Activated CD8-positive, alpha-beta memory T cell treated with anti-CD3 and anti-CD28 coated beads, Interleukin-2, amount 50 U/mL, for 48 hours (primary cell): ENCODE measurements around the gene HLA-DMA.

Source experiments
- DNase-seq: peaks from one replicate; pipeline ENCODE4 v3.0.0-alpha.2; 2020

HLA-DMA gene

DNA sequence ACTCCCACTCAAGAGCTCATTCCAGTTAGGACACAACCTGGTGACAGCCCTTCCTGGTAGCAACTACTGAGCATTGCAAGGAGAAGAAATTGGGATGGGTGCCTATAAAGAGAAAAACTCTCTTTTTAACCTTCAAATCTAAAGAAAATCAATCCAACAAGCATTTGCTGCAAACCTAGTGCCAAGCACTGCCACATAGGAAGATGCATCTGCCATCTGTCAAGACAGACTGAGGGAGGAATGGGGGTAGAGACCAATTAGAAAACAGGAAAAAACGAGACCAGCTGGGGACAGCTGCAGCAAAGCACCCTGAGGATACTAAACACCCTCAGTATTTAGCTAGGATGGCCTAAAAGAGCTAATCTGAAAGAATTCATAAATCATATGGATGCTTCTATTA is 39.9 kb downstream of the HLA-DMA start:
- DNase-seq, result no peak

DNA sequence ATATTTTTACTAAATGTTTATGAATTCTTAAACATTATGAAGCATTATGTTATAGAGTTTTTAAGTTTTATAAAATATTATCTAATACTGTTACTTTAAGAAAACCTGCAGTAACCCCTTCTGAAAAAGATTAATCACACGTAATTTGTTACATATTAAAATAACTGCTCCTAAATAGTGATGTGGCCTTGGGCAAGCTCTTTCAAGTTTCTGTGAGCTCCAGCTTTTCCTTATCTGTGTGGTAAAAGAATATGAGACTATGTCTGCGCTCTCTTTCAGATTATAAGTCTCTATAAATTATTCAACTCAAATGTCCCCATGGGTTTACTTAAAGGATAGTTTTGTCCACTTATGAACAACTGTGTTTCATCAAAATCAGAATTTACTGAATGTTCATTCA is 44.0 kb downstream of the HLA-DMA start:
- DNase-seq, result no peak

DNA sequence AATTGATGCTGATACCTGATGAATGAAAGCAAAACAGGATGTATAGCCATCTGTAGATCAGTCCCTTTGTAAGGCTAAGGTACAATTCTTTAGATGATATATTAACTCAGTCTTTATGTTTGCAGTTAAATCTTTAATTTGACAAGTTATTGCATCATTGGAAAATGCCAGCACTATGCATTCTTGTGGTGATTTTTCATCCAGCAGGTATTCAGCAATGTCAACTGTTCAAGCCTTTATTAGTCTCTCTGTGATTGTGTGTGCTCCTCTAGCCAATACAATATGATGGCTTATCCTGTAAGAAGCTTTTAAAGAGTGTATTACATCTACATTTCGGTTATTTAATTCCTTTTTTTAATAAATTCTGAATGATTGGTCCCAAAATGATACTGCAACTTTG is 46.4 kb downstream of the HLA-DMA start:
- DNase-seq, result no peak

DNA sequence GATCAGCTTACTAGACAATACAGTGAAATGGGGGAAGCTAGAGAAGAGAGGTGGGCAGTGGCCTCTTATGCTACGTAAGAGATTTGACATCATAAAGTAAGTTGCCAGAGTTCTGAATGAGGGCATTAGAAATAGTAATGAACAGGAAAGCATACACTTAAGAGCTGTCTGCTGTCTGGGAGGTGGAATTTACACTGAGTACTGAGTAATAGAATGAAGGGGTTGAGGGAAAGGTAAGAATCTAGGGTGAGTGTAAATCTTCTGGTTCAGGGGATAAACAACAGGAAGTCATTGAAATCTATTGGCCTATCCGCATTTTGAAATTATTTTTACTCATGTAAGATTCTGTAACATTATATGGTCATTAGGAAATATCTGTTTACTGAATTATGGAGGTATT is 47.8 kb downstream of the HLA-DMA start:
- DNase-seq, result no peak

DNA sequence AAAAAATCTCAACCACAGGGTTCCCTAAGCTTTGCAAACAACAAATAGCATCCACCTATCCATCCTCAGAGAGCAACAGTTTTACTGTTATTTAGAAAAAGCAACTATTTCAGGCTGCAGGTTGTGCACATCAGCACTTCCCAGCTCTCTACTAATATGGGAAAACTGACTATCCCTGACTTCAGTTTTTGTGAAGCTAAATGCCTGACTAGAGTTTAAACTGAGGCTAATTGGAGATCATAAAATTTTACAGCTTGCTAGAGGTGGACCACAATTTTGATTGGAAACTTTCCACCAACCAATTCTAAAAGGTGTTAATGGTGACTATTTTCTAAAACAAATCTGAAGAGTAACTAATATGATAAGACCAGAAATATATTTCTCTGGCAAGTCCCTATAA is 48.9 kb downstream of the HLA-DMA start:
- no peak for DNase-seq
